Measurements from ENCODE around the gene DBN1.

DBN1 gene

GRCh38 chr5:177514541-177514940, 41.1 kb upstream of the DBN1 start:
- no peak for DNase-seq (ENCODE audit: low read depth)
- no peak for TF ChIP-seq CTCF (IDR thresholded peaks at IDR 0.05; ENCODE audit: low read depth, low read length, missing control alignments)
- H3K4me3 ChIP-seq (ENCODE audit: low read depth, low read length): no peak overlapping the region

- no peak for TF ChIP-seq CTCF (IDR thresholded peaks at IDR 0.05; ENCODE audit: low read depth, low read length, missing control alignments)
- DNase-seq (ENCODE audit: low read depth): no peak
- H3K4me3 ChIP-seq (ENCODE audit: low read depth, low read length): no peak overlapping the region
Measured at GRCh38 chr5:177513500-177513899, 40.1 kb upstream of the DBN1 start.

- DNase-seq (ENCODE audit: low read depth): no peak
- no peak for TF ChIP-seq CTCF (IDR thresholded peaks at IDR 0.05; ENCODE audit: low read depth, low read length, missing control alignments)
- no peak overlapping the region for H3K4me3 ChIP-seq (ENCODE audit: low read depth, low read length)
Measured at GRCh38 chr5:177512736-177513380, 39.4 kb upstream of the DBN1 start.

- H3K4me3 ChIP-seq (ENCODE audit: low read depth, low read length): no peak overlapping the region
- DNase-seq (ENCODE audit: low read depth): no peak
- no peak for TF ChIP-seq CTCF (IDR thresholded peaks at IDR 0.05; ENCODE audit: low read depth, low read length, missing control alignments)
Measured at GRCh38 chr5:177511796-177512675, 38.6 kb upstream of the DBN1 start.

GRCh38 chr5:177511181-177511580, 37.7 kb upstream of the DBN1 start:
- no peak for DNase-seq (ENCODE audit: low read depth)
- H3K4me3 ChIP-seq (ENCODE audit: low read depth, low read length): no peak overlapping the region
- no peak for TF ChIP-seq CTCF (IDR thresholded peaks at IDR 0.05; ENCODE audit: low read depth, low read length, missing control alignments)

- DNase-seq (ENCODE audit: low read depth): peak; percentile 61
- peak overlapping the region; percentile 62; the same call in 1 of the 2 replicates for H3K4me3 ChIP-seq (ENCODE audit: low read depth, low read length)
- no peak for TF ChIP-seq CTCF (IDR thresholded peaks at IDR 0.05; ENCODE audit: low read depth, low read length, missing control alignments)
Measured at GRCh38 chr5:177510567-177511053, 37.2 kb upstream of the DBN1 start.
